IMR-90 (cell line): Measurements from ENCODE around the gene CA7. TPM values are rescaled to one million over a fixed set of nuclear protein-coding genes. Genes with fewer than 3 reads are reported as not detected.

Source experiments
- ATAC-seq: fragments of 200-7000 bp; cut with Tn5 transposase; 2 replicates; pipeline ENCODE4 v1.9.1; 2020; ENCODE audit warnings: low read depth, mild to moderate bottlenecking, moderate library complexity
- BruUV-seq: library from RNA; stranded (reverse); fragments of 400-500 nt; replicated peaks from 2 replicates; lab custom pipeline; 2021; lab: Mats Ljungman, UMichigan
- CTCF ChIA-PET: fragments of 300-600 bp; formaldehyde crosslinking; extraction: SDS; loops from one replicate; lab custom pipeline; 2021; ENCODE audit warnings: antibody characterized with exemption; lab: Yijun Ruan, JAX
- POLR2A ChIA-PET: fragments of 300-600 bp; sonication (Branson Sonifier 250); formaldehyde crosslinking; loops from one replicate; lab custom pipeline; 2022; ENCODE audit warnings: antibody characterized with exemption; ENCODE audit not compliant: unreplicated experiment; lab: Charles Lee
- DNase-seq: peaks from one replicate; pipeline ENCODE4 v3.0.0; 2013
- H2AFZ ChIP-seq: replicated peaks from 2 replicates; pipeline ENCODE3; 2013; ENCODE audit warnings: low read length, mild to moderate bottlenecking; ENCODE audit not compliant: poor library complexity
- H2AK5ac ChIP-seq: 2 replicates; pipeline ENCODE4 v1.6.1; 2013; ENCODE audit warnings: low read depth, low read length, inconsistent platforms
- H2AK9ac ChIP-seq: replicated peaks from 2 replicates; pipeline ENCODE3; 2013; ENCODE audit warnings: mild to moderate bottlenecking, low read depth, low read length, moderate library complexity; ENCODE audit not compliant: poor library complexity
- H2BK120ac ChIP-seq: 2 replicates; pipeline ENCODE4 v1.6.1; 2013; ENCODE audit warnings: low read depth, low read length, inconsistent platforms
- H2BK15ac ChIP-seq: 3 replicates; pipeline ENCODE4 v1.6.1; 2013; ENCODE audit warnings: low read depth, low read length, inconsistent platforms
- H2BK20ac ChIP-seq: 2 replicates; pipeline ENCODE4 v1.6.1; 2013; ENCODE audit warnings: low read depth, mild to moderate bottlenecking, inconsistent platforms, low read length, moderate library complexity
- H2BK5ac ChIP-seq: 2 replicates; pipeline ENCODE4 v1.6.1; 2013; ENCODE audit warnings: mild to moderate bottlenecking, low read depth, low read length, inconsistent platforms; ENCODE audit not compliant: poor library complexity, severe bottlenecking
- H3K14ac ChIP-seq: replicated peaks from 2 replicates; pipeline ENCODE4 v1.6.1; 2013; ENCODE audit warnings: low read depth, low read length, inconsistent platforms
- H3K18ac ChIP-seq: 2 replicates; pipeline ENCODE4 v1.6.1; 2013; ENCODE audit warnings: low read depth, low read length, control low read depth
- H3K23ac ChIP-seq: 2 replicates; pipeline ENCODE4 v1.6.1; 2013; ENCODE audit warnings: low read depth, low read length, inconsistent platforms
- H3K27ac ChIP-seq: 2 replicates; pipeline ENCODE4 v1.5.1; 2013; ENCODE audit warnings: mild to moderate bottlenecking, control low read depth, low read length; ENCODE audit not compliant: insufficient read depth
- H3K27me3 ChIP-seq: 2 replicates; pipeline ENCODE4 v1.6.1; 2013; ENCODE audit warnings: low read length; ENCODE audit not compliant: control insufficient read depth, insufficient read depth
- H3K36me3 ChIP-seq: 2 replicates; pipeline ENCODE4 v1.6.1; 2013; ENCODE audit warnings: low read length, mixed read lengths; ENCODE audit not compliant: control insufficient read depth, insufficient read depth
- H3K4ac ChIP-seq: 2 replicates; pipeline ENCODE4 v1.6.1; 2013; ENCODE audit warnings: low read depth, low read length, inconsistent platforms
- H3K4me1 ChIP-seq: 2 replicates; pipeline ENCODE4 v1.6.1; 2013; ENCODE audit warnings: low read length, mixed read lengths; ENCODE audit not compliant: control insufficient read depth, insufficient read depth
- H3K4me2 ChIP-seq: 2 replicates; pipeline ENCODE4 v1.6.1; 2013; ENCODE audit warnings: low read depth, mild to moderate bottlenecking, control low read depth, low read length, moderate library complexity
- H3K4me3 ChIP-seq: 2 replicates; pipeline ENCODE4 v1.5.1; 2013; ENCODE audit warnings: low read depth, mild to moderate bottlenecking, control low read depth, low read length, moderate library complexity; ENCODE audit not compliant: insufficient read depth
- H3K56ac ChIP-seq: 2 replicates; pipeline ENCODE4 v1.6.1; 2013; ENCODE audit warnings: low read length, inconsistent platforms; ENCODE audit not compliant: insufficient read depth; ENCODE audit errors: extremely low read depth
- H3K79me1 ChIP-seq, 2 experiments: 2 replicates each; pipeline ENCODE4 v1.6.1; 2013; ENCODE audit warnings: low read length in 2 of 2, inconsistent platforms in 1 of 2, low read depth in 1 of 2
- H3K9ac ChIP-seq: 2 replicates; pipeline ENCODE4 v1.6.1; 2013; ENCODE audit warnings: low read depth, low read length, control low read depth
- H3K9me1 ChIP-seq: 2 replicates; pipeline ENCODE4 v1.6.1; 2013; ENCODE audit warnings: low read length, inconsistent platforms; ENCODE audit not compliant: insufficient read depth
- H3K9me3 ChIP-seq: 2 replicates; pipeline ENCODE4 v1.6.1; 2013; ENCODE audit warnings: low read length; ENCODE audit not compliant: control insufficient read depth, insufficient read depth
- H4K20me1 ChIP-seq: 2 replicates; pipeline ENCODE4 v1.6.1; 2013; ENCODE audit warnings: low read length, inconsistent platforms; ENCODE audit not compliant: insufficient read depth
- H4K5ac ChIP-seq: 2 replicates; pipeline ENCODE4 v1.6.1; 2013; ENCODE audit warnings: mild to moderate bottlenecking, low read depth, low read length, control low read depth
- H4K8ac ChIP-seq, 2 experiments: 2 replicates each; pipeline ENCODE4 v1.6.1; 2013; ENCODE audit warnings: low read depth in 2 of 2, low read length in 2 of 2, control low read depth in 1 of 2, inconsistent platforms in 1 of 2
- H4K91ac ChIP-seq: 2 replicates; pipeline ENCODE4 v1.6.1; 2013; ENCODE audit warnings: low read depth, low read length, inconsistent platforms; ENCODE audit not compliant: insufficient read depth
- POLR2A ChIP-seq: IDR thresholded peaks from 2 replicates; pipeline ENCODE4 v1.6.1; 2012; ENCODE audit warnings: mild to moderate bottlenecking, low read depth, low read length
- WGBS, 2 experiments: methylation state at CpG; one replicate each; pipeline versions ENCODE4 v1.1.5 to v1.1.7; 2013; ENCODE audit warnings: missing lambda C conversion rate in 2 of 2; ENCODE audit not compliant: insufficient read length in 1 of 2; ENCODE audit errors: extremely low coverage in 2 of 2; 5-methylcytosine and 5-hydroxymethylcytosine counted together
- dilution Hi-C: fragments of 300-500 bp; cut with HindIII; formaldehyde crosslinking; loops from one replicate; pipeline ENCODE4 v1.14.3; 2018; ENCODE audit warnings: low sequenced_read_pairs; ENCODE audit not compliant: unreplicated experiment
- in situ Hi-C: fragments of 300-500 bp; cut with MboI; formaldehyde crosslinking; loops from 3 replicates; pipeline ENCODE4 v1.14.3; 2019; ENCODE audit warnings: low sequenced_read_pairs, inconsistent platforms, mixed read lengths
- intact Hi-C: fragments of 100-400 bp; cut with micrococcal nuclease; formaldehyde crosslinking; loops from 2 replicates; pipeline ENCODE4 v1.10.0; 2022
- polyA plus RNA-seq, 3 experiments: library from polyadenylated mRNA; depleted of rRNA; stranded (reverse); fragments of >200 nt; gene quantifications; 2 replicates each; pipeline ENCODE4 v1.2.3, GENCODE V29; 2012; ENCODE audit warnings: low replicate concordance in 1 of 3
- total RNA-seq: library from RNA; depleted of rRNA; stranded (reverse); fragments of >200 nt; gene quantifications from 2 replicates; pipeline ENCODE4 v1.2.3, GENCODE V29; 2012

CA7 gene
- total and polyA plus RNA-seq, 2 of the 4 experiments (the other 2 are of a cell fraction), result not detected

DNA sequence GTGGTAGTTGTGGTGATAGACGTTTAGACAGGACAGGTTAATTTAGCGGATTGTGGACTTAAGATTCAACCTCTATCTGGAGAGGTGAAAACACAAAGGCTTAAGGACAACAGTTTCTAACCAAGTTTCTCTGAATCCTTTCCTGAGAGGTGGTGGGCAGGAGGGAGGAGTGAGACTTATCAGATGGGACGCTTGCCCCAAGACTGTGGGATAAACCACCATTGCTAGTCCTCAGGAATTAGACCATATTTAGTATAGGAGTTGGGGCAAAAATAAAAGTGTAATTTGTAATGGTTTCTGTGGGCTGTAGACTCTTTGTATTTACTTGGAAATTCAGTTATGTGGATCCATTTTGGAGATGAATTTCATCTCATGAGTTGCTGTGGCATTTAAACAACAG is 42.7 kb downstream of the CA7 start:
- ATAC-seq, result no peak
- Histone ChIP-seq H3K4me3 (no peak overlapping the region), H3K4me2 (peak overlapping the region; percentile 18), H4K5ac (no peak overlapping the region), H2BK120ac (peak overlapping the region; percentile 7; the same call in 1 of the 2 replicates), H3K9me3 (no peaks in the 10 kb centered on the region), H2BK20ac (peak overlapping the region; percentile 19; the same call in 1 of the 2 replicates), H3K14ac (no peak overlapping the region; the same call in 1 of the 2 replicates), H3K4ac (no peak overlapping the region), H4K91ac (no peak overlapping the region), H4K8ac (peak overlapping the region in 1 of 2 experiments; percentile 5; a peak in 1 of 4 replicates), H2BK15ac (no peak overlapping the region), H3K9me1 (peaks cover 13% of the 10 kb centered on the region), H3K27ac (peak overlapping the region; percentile 81; the same call in 1 of the 2 replicates), H4K20me1 (peaks cover 10% of the 10 kb centered on the region; the same call in 1 of the 2 replicates), H2AFZ (no peak overlapping the region), H3K9ac (no peak overlapping the region), H2BK5ac (peak overlapping the region; percentile 32), H3K18ac (no peak overlapping the region; the same call in 1 of the 2 replicates), H3K56ac (no peak overlapping the region), H2AK9ac (no peak overlapping the region), H2AK5ac (peak overlapping the region; percentile 19; the same call in 1 of the 2 replicates), H3K79me1 (peaks cover 10 to 34% of the 10 kb centered on the region in 2 experiments; a peak in 3 of 4 replicates), H3K4me1 (peaks cover 13% of the 10 kb centered on the region), H3K23ac (no peak overlapping the region), H3K36me3 (peaks cover 19% of the 10 kb centered on the region), H3K27me3 (no peaks in the 10 kb centered on the region)
- ChIA-PET CTCF (interaction anchor here (2.2 kb wide), 1 partner anchor 8 kb away, joined by 9 read pairs; no protein-coding TSS in a partner anchor), POLR2A (interaction anchor here (0.5 kb wide), 1 partner anchor 63 kb away, joined by 10 read pairs; no protein-coding TSS in a partner anchor)
- no peak for TF ChIP-seq POLR2A
- intact Hi-C loops (no loop called here), dilution Hi-C loops (no loop called here), in situ Hi-C loops (no loop called here)
- WGBS, 2 experiments, result no CpG with 5 or more reads among the region's 3 CpGs
- DNase-seq, result no peak
- BruUV-seq, result no TSS peak
